AG04449 (cell line): Measurements from ENCODE around the gene ANKRD52.
"Not testable (repeated sequence)": the region's sequence is repeated elsewhere in the genome, so short reads cannot be mapped to it uniquely, and the experiment has no call there.

Source experiments
- CTCF ChIA-PET: fragments of 350-600 bp; formaldehyde crosslinking; extraction: SDS; loops from one replicate; lab custom pipeline; 2021; ENCODE audit warnings: antibody characterized with exemption; lab: Yijun Ruan, JAX
- POLR2A ChIA-PET: fragments of 400-600, 350-600 bp; formaldehyde crosslinking; extraction: SDS; loops from one replicate; lab custom pipeline; 2020; ENCODE audit warnings: antibody characterized with exemption, inconsistent platforms; lab: Yijun Ruan, JAX
- DNase-seq: peaks from one replicate; pipeline ENCODE4 v3.0.0-alpha.2; 2010; ENCODE audit warnings: low read depth, low spot score
- H3K4me3 ChIP-seq: 2 replicates; pipeline ENCODE4 v1.5.1; 2011; ENCODE audit warnings: low read depth, mild to moderate bottlenecking, control low read depth, low read length
- TF ChIP-seq, protein P1 (sequence below): IDR thresholded peaks from one replicate; pipeline ENCODE4 v1.5.1; 2011; ENCODE audit warnings: mild to moderate bottlenecking, moderate library complexity, low read length, control low read depth, inconsistent platforms; ENCODE audit not compliant: insufficient read depth; ENCODE audit errors: missing control alignments

Gene ANKRD52

DNA sequence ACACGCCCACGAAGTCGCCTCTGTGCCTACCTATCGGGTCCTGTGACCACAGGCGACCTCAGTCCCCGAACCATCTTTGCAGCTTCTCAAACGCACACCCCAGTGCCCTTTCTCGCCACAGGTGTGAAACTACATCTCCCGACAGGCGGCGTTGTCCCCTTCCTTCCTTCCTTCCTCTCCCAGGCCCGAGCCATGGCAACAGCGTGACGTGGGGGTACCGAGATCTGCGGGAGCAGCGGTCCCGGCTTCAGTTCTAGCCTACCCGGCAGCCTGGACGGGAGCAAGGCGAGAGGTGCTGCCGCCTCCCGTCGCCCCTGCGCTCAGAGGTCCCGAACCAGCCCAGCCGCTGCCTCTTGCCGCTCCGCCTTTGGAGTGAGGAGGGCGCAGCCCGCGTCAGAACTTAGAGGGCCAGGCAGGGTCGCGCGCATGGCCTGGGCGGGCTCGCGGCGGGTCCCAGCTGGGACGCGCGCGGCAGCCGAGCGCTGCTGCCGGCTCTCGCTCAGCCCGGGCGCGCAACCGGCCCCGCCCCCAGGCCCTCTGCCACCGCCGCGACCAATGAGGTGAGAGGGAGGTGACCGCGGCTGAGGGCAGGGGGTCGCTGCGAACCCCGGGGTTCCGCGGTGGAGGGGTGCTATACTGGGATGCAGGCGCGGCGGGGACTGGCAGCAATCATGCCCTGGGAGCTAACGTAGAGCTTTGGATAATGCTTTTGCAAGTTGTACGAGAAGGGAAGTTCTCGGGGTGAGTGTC lies 8.7 kb upstream of the ANKRD52 start, which contains the start of gene COQ10A:
COQ10A (plus strand) TSS at position 250 of the 750 bp plus-strand sequence; CDS start at position 427, 177 bp downstream.
- POLR2A ChIA-PET, result interaction anchor here (0.6 to 2.2 kb wide), 10 partner anchors 9 to 93 kb away, joined by 3 to 13 read pairs (median 5); partner anchors contain the start of genes ANKRD52, RNF41, SMARCC2 and STAT2
- TF ChIP-seq, protein P1, sequence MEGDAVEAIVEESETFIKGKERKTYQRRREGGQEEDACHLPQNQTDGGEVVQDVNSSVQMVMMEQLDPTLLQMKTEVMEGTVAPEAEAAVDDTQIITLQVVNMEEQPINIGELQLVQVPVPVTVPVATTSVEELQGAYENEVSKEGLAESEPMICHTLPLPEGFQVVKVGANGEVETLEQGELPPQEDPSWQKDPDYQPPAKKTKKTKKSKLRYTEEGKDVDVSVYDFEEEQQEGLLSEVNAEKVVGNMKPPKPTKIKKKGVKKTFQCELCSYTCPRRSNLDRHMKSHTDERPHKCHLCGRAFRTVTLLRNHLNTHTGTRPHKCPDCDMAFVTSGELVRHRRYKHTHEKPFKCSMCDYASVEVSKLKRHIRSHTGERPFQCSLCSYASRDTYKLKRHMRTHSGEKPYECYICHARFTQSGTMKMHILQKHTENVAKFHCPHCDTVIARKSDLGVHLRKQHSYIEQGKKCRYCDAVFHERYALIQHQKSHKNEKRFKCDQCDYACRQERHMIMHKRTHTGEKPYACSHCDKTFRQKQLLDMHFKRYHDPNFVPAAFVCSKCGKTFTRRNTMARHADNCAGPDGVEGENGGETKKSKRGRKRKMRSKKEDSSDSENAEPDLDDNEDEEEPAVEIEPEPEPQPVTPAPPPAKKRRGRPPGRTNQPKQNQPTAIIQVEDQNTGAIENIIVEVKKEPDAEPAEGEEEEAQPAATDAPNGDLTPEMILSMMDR, result peak; percentile 78
- no peak for DNase-seq
- peak within 1 kb of the TSS; percentile 87 for H3K4me3 ChIP-seq
- CTCF ChIA-PET, result interaction anchor here (0.7 to 8.3 kb wide), 25 partner anchors 9 to 368 kb away, joined by 3 to 87 read pairs (median 5); partner anchors contain the start of genes ANKRD52, RNF41, SMARCC2 and TIMELESS

DNA sequence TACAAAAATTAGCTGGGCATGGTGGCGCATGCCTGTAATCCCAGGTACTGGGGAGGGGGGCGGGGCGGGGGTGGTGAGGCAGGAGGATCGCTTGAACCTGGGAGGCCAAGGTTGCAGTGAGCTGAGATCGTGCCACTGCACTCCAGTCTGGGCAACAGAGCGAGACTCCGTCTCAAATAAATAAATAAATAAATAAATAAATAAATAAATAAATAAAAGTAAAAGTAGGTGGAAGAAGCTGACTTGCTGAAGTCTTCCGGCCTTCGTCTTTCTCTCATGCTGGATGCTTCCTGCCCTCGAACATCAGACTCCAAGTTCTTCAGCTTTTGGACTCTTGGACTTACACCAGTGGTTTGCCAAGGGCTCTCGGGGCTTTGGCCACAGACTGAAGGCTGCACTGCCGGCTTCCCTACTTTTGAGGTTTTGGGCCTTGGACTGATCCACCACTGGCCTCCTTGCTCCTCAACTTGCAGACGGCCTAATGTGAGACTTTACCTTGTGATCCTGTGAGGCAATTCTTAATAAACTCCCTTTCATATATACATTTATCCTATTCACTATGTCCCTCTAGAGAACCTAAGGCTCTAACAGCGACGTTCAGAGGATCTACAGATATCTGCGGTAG lies 8.0 kb upstream of the ANKRD52 start:
- peak overlapping the region; percentile 87 for H3K4me3 ChIP-seq
- not testable (repeated sequence) for DNase-seq
- CTCF ChIA-PET, result interaction anchor here (0.7 to 8.3 kb wide), 19 partner anchors 8 to 369 kb away, joined by 3 to 87 read pairs (median 6); partner anchors contain the start of genes ANKRD52, RNF41, SMARCC2 and TIMELESS
- POLR2A ChIA-PET, result interaction anchor here (0.6 to 2.2 kb wide), 6 partner anchors 8 to 93 kb away, joined by 3 to 13 read pairs (median 4); partner anchors contain the start of genes ANKRD52 and SMARCC2

DNA sequence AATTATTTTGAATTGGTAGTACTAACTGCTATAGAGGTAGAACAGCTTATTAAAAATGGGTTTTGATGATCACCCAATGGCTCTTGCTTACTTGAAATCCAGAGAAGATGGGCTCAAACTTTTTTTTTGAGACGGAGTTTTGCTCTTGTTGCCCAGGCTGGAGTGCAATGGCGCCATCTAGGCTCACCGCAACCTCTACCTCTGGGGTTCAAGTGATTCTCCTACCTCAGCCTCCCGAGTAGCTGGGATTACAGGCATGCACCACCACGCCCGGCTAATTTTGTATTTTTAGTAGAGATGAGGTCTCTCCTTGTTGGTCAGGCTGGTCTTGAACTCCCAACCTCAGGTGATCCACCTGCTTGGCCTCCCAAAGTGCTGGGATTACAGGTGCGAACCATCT lies 4.8 kb upstream of the ANKRD52 start:
- not testable (repeated sequence) for DNase-seq, H3K4me3 ChIP-seq
- ChIA-PET POLR2A (interaction anchor here (0.8 kb wide), 1 partner anchor 14 kb away, joined by 3 read pairs; no protein-coding TSS in a partner anchor), CTCF (interaction anchor here (0.9 to 1.5 kb wide), 4 partner anchors 9 to 70 kb away, joined by 3 to 4 read pairs (median 3); partner anchors contain the start of gene RNF41)

DNA sequence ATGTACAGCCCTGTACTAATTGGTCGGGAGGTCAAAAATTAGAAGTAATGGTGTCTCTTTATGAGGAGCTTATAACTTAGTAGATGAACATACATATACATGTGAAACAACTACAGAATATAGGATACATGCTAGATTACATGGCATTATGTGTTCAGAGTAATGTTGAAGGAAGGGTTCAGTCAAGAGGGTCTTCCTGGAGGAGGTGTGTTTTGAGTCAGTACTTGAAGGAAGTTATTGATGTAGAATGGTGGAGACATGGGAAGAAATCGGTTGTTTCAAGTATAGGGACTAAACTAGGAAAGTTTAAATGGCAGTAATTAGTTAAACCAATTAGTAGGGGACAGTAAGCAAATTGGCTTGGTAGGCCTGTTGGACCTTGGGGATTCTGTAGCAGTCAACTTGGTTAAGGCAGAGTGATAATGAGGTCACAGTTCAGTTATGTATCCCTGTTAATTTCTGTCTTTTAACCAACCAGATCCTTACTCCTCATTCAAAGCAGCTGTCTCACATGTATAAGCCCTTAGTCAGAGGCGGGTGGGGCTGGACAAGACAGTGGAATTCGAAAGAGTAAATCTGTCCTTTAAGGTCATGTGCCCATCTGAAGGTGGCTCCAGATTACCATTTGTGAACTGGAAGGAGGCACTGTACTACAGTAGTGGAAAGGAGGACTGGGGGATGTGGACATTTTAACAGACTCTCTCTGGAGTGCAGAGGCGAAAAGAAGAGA lies 3.5 kb upstream of the ANKRD52 start:
- TF ChIP-seq, protein P1, result no peak
- POLR2A ChIA-PET, result no interaction called here
- no peak overlapping the region for H3K4me3 ChIP-seq
- DNase-seq, result peak; percentile 57
- CTCF ChIA-PET, result interaction anchor here (0.8 to 5.3 kb wide), 8 partner anchors 8 to 202 kb away, joined by 3 to 26 read pairs (median 3); partner anchors contain the start of genes RNF41 and SMARCC2

DNA sequence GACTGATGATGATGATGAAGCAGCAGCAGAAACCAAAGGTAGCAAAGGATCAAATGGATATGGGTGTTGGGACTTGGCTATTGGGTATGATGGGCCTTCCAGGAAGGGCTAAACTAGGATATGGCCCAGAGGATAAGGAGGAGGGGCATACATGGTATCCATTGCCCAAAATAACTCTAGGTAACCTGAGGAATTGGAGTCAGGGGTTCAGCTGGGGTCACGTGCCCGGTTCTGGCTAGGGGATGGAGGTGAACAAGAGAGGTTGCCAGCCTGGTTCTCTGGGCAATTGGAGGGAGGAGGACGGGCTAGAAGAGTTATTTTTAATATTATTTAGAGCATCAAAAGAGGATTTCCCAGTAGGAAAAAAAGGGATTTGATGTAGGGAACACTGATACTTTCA lies 2.7 kb upstream of the ANKRD52 start:
- CTCF ChIA-PET, result interaction anchor here (0.8 to 5.3 kb wide), 8 partner anchors 8 to 203 kb away, joined by 3 to 26 read pairs (median 3); partner anchors contain the start of genes RNF41 and SMARCC2
- H3K4me3 ChIP-seq, result no peak overlapping the region
- DNase-seq, result no peak
- TF ChIP-seq, protein P1, result no peak
- POLR2A ChIA-PET, result no interaction called here

DNA sequence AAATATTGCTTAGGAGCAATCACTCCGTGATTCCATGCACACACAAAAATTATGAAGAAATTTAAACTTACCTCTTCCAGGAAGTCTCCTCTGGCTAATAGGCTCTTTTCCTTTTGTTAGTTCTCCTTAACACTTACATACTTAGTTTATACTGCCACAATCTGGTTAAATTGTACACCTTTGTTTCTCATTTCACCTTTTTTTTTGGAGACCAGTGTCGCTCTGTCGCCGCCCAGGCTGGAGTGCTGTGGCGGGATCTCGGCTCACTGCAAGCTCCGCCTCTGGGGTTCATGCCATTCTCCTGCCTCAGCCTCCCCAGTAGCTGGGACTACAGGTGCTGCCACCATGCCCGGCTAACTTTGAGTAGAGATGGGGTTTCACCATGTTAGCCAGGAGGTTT lies 2.2 kb upstream of the ANKRD52 start:
- DNase-seq, result no peak
- ChIA-PET CTCF (interaction anchor here (0.9 to 9.8 kb wide), 5 partner anchors 10 to 203 kb away, joined by 3 to 87 read pairs (median 26); partner anchors contain the start of genes COQ10A and SMARCC2), POLR2A (no interaction called here)
- H3K4me3 ChIP-seq, result no peak overlapping the region
- TF ChIP-seq, protein P1, result no peak
